Ovary (tissue), 3 donors: ENCODE measurements around the gene PTPRN2.

Source experiments
- EP300 ChIP-seq: sonication (generic); formaldehyde crosslinking; IDR thresholded peaks from one replicate; pipeline ENCODE4 v1.6.1; 2017; ENCODE audit warnings: antibody characterized with exemption
- POLR2A ChIP-seq: fragments of 450-650 bp; IDR thresholded peaks from one replicate; pipeline ENCODE4 v1.6.1; 2017; ENCODE audit warnings: antibody characterized with exemption, mild to moderate bottlenecking, moderate library complexity
- TF ChIP-seq, protein P1 (sequence below), 3 donors: fragments of 450-650 bp in 2 of 3; fragments of 200-600 bp in 1 of 3; IDR thresholded peaks; one replicate each; pipeline versions ENCODE4 v1.5.1 to v1.8.0; 2016 to 2022; ENCODE audit warnings: antibody characterized with exemption in 3 of 3, mild to moderate bottlenecking in 1 of 3
- donor health status: DM: no; HTN: no; CAD: no.

DNA sequence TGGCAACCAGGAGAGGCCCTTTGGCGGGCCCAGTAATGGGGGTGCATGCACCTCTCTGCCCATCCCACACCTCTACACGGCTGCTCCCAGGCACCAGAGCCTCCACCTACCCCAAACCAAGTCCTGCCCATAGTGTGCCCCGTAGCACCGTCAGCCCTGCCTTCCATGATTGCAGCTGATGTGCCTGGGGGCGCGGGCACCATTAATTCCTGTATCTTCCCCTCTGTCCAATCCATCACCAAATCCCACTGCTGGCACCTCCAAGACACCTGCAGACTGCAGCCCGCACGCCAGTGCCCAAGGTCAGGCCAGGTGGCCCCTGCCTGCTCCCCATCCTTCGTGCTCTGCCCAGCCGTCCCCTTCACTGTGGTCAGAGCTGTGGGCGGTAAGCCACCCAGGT is 533.0 kb downstream of the PTPRN2 start:
- TF ChIP-seq, protein P1, sequence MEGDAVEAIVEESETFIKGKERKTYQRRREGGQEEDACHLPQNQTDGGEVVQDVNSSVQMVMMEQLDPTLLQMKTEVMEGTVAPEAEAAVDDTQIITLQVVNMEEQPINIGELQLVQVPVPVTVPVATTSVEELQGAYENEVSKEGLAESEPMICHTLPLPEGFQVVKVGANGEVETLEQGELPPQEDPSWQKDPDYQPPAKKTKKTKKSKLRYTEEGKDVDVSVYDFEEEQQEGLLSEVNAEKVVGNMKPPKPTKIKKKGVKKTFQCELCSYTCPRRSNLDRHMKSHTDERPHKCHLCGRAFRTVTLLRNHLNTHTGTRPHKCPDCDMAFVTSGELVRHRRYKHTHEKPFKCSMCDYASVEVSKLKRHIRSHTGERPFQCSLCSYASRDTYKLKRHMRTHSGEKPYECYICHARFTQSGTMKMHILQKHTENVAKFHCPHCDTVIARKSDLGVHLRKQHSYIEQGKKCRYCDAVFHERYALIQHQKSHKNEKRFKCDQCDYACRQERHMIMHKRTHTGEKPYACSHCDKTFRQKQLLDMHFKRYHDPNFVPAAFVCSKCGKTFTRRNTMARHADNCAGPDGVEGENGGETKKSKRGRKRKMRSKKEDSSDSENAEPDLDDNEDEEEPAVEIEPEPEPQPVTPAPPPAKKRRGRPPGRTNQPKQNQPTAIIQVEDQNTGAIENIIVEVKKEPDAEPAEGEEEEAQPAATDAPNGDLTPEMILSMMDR (IDR thresholded peaks at IDR 0.05), result no peak
- TF ChIP-seq EP300 (no peak), POLR2A (no peak)
